ENCODE data around the gene ATRNL1. TPM values are rescaled to one million over a fixed set of nuclear protein-coding genes. Genes with fewer than 3 reads are reported as not detected.

The ATRNL1 gene
- total RNA-seq, 4 donors from 2014 or later: 137 to 431 (median 202) TPM

- intact Hi-C loops (cut with DNase I; ENCODE audit: low total_unique reads): no loop called here
- Histone ChIP-seq H3K4me3 (no peak overlapping the region), H3K9me3 (no peaks in the 10 kb centered on the region), H3K27me3 (no peaks in the 10 kb centered on the region), H3K4me1 (no peaks in the 10 kb centered on the region), H3K27ac (no peak overlapping the region), H3K36me3 (no peaks in the 10 kb centered on the region)
- no peak for DNase-seq
- TF ChIP-seq POLR2A (IDR thresholded peaks at IDR 0.05) (no peak), CTCF (IDR thresholded peaks at IDR 0.05) (no peak)
Observed at GRCh38 chr10:115969591-115969990, 876.4 kb downstream of the ATRNL1 start.

GRCh38 chr10:115971921-115972320, 878.8 kb downstream of the ATRNL1 start:
- Histone ChIP-seq H3K27me3 (no peaks in the 10 kb centered on the region), H3K36me3 (no peaks in the 10 kb centered on the region), H3K4me3 (no peak overlapping the region), H3K4me1 (no peaks in the 10 kb centered on the region), H3K9me3 (no peaks in the 10 kb centered on the region), H3K27ac (no peak overlapping the region)
- DNase-seq: no peak
- TF ChIP-seq CTCF (IDR thresholded peaks at IDR 0.05) (no peak), POLR2A (IDR thresholded peaks at IDR 0.05) (no peak)
- intact Hi-C loops (cut with DNase I; ENCODE audit: low total_unique reads): no loop called here

GRCh38 chr10:115972426-115972825, 879.3 kb downstream of the ATRNL1 start:
- no peak for DNase-seq
- intact Hi-C loops (cut with DNase I; ENCODE audit: low total_unique reads): no loop called here
- Histone ChIP-seq H3K4me3 (no peak overlapping the region), H3K9me3 (no peaks in the 10 kb centered on the region), H3K27ac (no peak overlapping the region), H3K27me3 (no peaks in the 10 kb centered on the region), H3K36me3 (no peaks in the 10 kb centered on the region), H3K4me1 (no peaks in the 10 kb centered on the region)
- TF ChIP-seq POLR2A (IDR thresholded peaks at IDR 0.05): no peak
- TF ChIP-seq CTCF (IDR thresholded peaks at IDR 0.05): no peak

GRCh38 chr10:115974351-115974750, 881.2 kb downstream of the ATRNL1 start:
- H3K36me3 ChIP-seq: no peaks in the 10 kb centered on the region
- no peak for DNase-seq
- no peaks in the 10 kb centered on the region for H3K4me1 ChIP-seq
- H3K9me3 ChIP-seq: no peaks in the 10 kb centered on the region
- H3K27ac ChIP-seq: no peak overlapping the region
- intact Hi-C loops (cut with DNase I; ENCODE audit: low total_unique reads): no loop called here
- TF ChIP-seq POLR2A (IDR thresholded peaks at IDR 0.05) (no peak), CTCF (IDR thresholded peaks at IDR 0.05) (no peak)
- H3K27me3 ChIP-seq: no peaks in the 10 kb centered on the region
- no peak overlapping the region for H3K4me3 ChIP-seq

GRCh38 chr10:115974816-115975430, 881.8 kb downstream of the ATRNL1 start:
- no peaks in the 10 kb centered on the region for H3K9me3 ChIP-seq
- no peaks in the 10 kb centered on the region for H3K36me3 ChIP-seq
- DNase-seq: no peak
- H3K4me1 ChIP-seq: no peaks in the 10 kb centered on the region
- H3K27me3 ChIP-seq: no peaks in the 10 kb centered on the region
- TF ChIP-seq POLR2A (IDR thresholded peaks at IDR 0.05): no peak
- TF ChIP-seq CTCF (IDR thresholded peaks at IDR 0.05): no peak
- no peak overlapping the region for H3K4me3 ChIP-seq
- intact Hi-C loops (cut with DNase I; ENCODE audit: low total_unique reads): no loop called here
- no peak overlapping the region for H3K27ac ChIP-seq
